Osteoblast (primary cell): Measurements from ENCODE around the gene IRF4. TPM values are rescaled to one million over a fixed set of nuclear protein-coding genes. Genes with fewer than 3 reads are reported as not detected.
A peak's percentile ranks its signal among the peaks of the same experiment; 100 is the strongest.

Experiments
- DNase-seq: peaks from one replicate; pipeline ENCODE4 v3.0.0; 2011; ENCODE audit warnings: low spot score, mixed read lengths; ENCODE audit not compliant: insufficient read length; ENCODE audit errors: missing footprints
- H2AFZ ChIP-seq: 2 replicates; pipeline ENCODE4 v1.6.0; 2011; ENCODE audit warnings: mild to moderate bottlenecking, low read length
- H3K27ac ChIP-seq: 2 replicates; pipeline ENCODE4 v1.5.1; 2011; ENCODE audit warnings: mild to moderate bottlenecking, low read depth, low read length, moderate library complexity
- H3K27me3 ChIP-seq: 2 replicates; pipeline ENCODE4 v1.6.0; 2012; ENCODE audit warnings: mild to moderate bottlenecking, control low read depth, inconsistent platforms, low read length, moderate library complexity; ENCODE audit not compliant: insufficient read depth
- H3K36me3 ChIP-seq: 2 replicates; pipeline ENCODE4 v1.5.1; 2011; ENCODE audit warnings: mild to moderate bottlenecking, low read length, control low read depth, moderate library complexity; ENCODE audit not compliant: insufficient read depth
- H3K4me1 ChIP-seq: 2 replicates; pipeline ENCODE4 v1.5.1; 2011; ENCODE audit warnings: mild to moderate bottlenecking, low read length, control low read depth, moderate library complexity; ENCODE audit not compliant: insufficient read depth
- H3K4me2 ChIP-seq: 2 replicates; pipeline ENCODE4 v1.6.0; 2011; ENCODE audit warnings: mild to moderate bottlenecking, low read length; ENCODE audit not compliant: insufficient read depth
- H3K4me3 ChIP-seq: fragments of 200-600 bp; sonication (generic); 3 replicates; pipeline ENCODE4 v1.5.1; 2012; ENCODE audit warnings: mild to moderate bottlenecking, low read length, inconsistent platforms; ENCODE audit not compliant: insufficient read depth
- H3K79me2 ChIP-seq: 2 replicates; pipeline ENCODE4 v1.6.0; 2012; ENCODE audit warnings: mild to moderate bottlenecking, low read length, control low read depth, inconsistent platforms; ENCODE audit not compliant: insufficient read depth
- H3K9me3 ChIP-seq: 2 replicates; pipeline ENCODE4 v1.5.1; 2011; ENCODE audit warnings: low read depth, low read length, control low read depth
- H4K20me1 ChIP-seq: 2 replicates; pipeline ENCODE4 v1.6.0; 2012; ENCODE audit warnings: mild to moderate bottlenecking, low read length, control low read depth; ENCODE audit not compliant: insufficient read depth
- total RNA-seq: library from RNA; depleted of rRNA; stranded (reverse); fragments of >200 nt; gene quantifications from 2 replicates; pipeline ENCODE4 v1.2.3, GENCODE V29; 2012
- TF ChIP-seq, protein P1 (sequence below): IDR thresholded peaks from 2 replicates; pipeline ENCODE4 v1.5.1; 2011; ENCODE audit warnings: mild to moderate bottlenecking, low read depth, low read length, moderate library complexity; ENCODE audit errors: extremely low read depth

The IRF4 gene
- total RNA-seq, 1 donor, result under 0.01 TPM

DNA sequence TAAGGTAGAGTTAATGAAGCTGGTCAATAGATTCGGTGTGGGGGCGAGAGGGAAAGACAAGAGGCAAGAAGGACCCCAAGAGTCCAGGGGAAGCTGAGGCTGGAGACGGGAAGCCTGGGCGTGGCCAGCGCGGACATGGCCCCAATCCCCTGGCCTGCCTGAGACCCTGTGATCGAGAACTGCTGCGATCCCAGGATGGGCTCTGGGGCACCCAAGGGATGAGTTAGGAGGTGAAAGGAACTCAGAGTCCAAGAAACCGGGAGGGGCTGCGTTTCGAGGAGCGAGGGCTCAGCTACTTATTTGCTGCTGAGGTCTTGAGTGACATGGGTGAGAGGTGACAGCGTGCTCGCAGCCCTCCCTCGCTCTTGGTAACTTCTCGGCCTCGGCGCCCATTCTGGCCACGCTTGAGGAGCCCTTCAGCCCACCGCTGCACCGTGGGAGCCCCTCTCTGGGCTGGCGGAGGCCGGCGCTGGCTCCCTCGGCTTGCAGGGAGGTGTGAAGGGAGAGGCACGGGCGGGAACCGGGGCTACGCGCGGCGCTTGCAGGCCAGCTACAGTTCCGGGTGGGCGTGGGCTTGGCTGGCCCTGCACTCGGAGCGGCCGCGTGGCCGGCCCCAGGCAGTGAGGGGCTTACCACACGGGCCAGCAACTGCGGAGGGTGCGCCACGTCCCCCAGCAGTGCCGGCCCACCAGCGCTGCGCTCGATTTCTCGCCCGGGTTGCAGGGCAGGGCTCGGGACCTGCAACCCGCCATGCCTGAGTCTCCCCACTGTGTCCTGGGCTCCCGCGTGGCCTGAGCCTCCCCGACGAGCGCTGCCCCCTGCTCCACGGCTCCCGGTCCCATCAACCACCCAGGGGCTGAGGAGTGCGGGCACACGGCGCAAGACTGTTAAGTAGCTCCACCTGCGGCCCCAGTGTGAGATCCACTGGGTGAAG lies 58.2 kb downstream of the IRF4 start:
- no peaks in the 10 kb centered on the region for H4K20me1 ChIP-seq
- peaks cover 14% of the 10 kb centered on the region for H3K4me1 ChIP-seq
- H3K79me2 ChIP-seq, result no peaks in the 10 kb centered on the region
- no peak overlapping the region for H3K27ac ChIP-seq
- H3K36me3 ChIP-seq, result no peaks in the 10 kb centered on the region
- no peak overlapping the region for H3K4me3 ChIP-seq
- peak; percentile 54 for DNase-seq
- H3K4me2 ChIP-seq, result no peak overlapping the region
- peaks cover 6% of the 10 kb centered on the region for H3K27me3 ChIP-seq
- no peaks in the 10 kb centered on the region for H3K9me3 ChIP-seq
- TF ChIP-seq, protein P1, sequence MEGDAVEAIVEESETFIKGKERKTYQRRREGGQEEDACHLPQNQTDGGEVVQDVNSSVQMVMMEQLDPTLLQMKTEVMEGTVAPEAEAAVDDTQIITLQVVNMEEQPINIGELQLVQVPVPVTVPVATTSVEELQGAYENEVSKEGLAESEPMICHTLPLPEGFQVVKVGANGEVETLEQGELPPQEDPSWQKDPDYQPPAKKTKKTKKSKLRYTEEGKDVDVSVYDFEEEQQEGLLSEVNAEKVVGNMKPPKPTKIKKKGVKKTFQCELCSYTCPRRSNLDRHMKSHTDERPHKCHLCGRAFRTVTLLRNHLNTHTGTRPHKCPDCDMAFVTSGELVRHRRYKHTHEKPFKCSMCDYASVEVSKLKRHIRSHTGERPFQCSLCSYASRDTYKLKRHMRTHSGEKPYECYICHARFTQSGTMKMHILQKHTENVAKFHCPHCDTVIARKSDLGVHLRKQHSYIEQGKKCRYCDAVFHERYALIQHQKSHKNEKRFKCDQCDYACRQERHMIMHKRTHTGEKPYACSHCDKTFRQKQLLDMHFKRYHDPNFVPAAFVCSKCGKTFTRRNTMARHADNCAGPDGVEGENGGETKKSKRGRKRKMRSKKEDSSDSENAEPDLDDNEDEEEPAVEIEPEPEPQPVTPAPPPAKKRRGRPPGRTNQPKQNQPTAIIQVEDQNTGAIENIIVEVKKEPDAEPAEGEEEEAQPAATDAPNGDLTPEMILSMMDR, result no peak
- H2AFZ ChIP-seq, result no peak overlapping the region

DNA sequence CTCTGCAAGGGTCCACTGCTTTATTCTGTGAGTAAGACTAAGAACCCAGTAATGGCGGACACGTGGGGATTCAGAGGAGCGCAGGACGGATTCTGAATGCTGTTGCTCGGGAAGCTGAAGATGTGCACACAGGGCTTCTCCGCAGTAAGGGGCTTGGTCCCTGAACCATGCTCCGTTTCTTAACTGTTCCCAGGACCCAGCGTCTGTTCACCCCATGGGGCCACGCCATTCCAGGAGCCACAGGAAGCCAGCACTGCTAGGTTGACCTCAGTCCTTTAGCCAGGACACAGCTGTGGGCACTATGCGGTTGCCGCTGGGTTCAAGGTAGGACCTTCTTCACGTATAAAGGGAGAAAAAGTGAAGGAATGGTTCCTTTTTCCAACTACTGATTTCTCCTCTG lies 59.8 kb downstream of the IRF4 start:
- Histone ChIP-seq H3K9me3 (no peaks in the 10 kb centered on the region), H2AFZ (no peak overlapping the region), H3K27ac (no peak overlapping the region), H3K4me1 (peaks cover 14% of the 10 kb centered on the region), H3K27me3 (peaks cover 6% of the 10 kb centered on the region), H3K4me2 (no peak overlapping the region), H3K36me3 (no peaks in the 10 kb centered on the region), H4K20me1 (no peaks in the 10 kb centered on the region), H3K79me2 (no peaks in the 10 kb centered on the region), H3K4me3 (no peak overlapping the region)
- TF ChIP-seq, protein P1, result no peak
- no peak for DNase-seq

DNA sequence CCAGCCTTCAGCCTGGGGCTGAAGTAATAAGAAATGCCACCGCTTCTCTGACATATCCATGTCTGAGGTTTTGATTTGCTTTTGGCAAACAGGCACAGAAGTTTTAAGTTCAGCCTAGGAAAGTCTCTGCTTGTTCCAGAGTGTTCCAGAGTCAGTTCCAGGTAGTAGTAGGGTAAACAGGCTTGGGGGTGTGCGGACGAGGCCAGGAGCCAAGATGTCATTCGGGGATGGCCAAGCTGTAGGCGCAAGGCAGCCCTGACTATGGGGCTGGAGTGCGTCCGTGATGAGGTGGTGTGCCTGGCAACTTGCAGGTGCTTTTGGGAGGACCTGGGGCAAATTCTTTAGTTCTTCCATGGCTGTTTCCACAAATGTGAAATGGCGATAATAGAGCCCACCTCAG lies 60.3 kb downstream of the IRF4 start:
- Histone ChIP-seq H3K9me3 (no peaks in the 10 kb centered on the region), H2AFZ (no peak overlapping the region), H3K4me2 (no peak overlapping the region), H3K4me1 (peaks cover 14% of the 10 kb centered on the region), H3K4me3 (no peak overlapping the region), H3K27ac (no peak overlapping the region), H4K20me1 (no peaks in the 10 kb centered on the region), H3K36me3 (no peaks in the 10 kb centered on the region), H3K79me2 (no peaks in the 10 kb centered on the region), H3K27me3 (peaks cover 6% of the 10 kb centered on the region)
- no peak for DNase-seq
- TF ChIP-seq, protein P1, result no peak

DNA sequence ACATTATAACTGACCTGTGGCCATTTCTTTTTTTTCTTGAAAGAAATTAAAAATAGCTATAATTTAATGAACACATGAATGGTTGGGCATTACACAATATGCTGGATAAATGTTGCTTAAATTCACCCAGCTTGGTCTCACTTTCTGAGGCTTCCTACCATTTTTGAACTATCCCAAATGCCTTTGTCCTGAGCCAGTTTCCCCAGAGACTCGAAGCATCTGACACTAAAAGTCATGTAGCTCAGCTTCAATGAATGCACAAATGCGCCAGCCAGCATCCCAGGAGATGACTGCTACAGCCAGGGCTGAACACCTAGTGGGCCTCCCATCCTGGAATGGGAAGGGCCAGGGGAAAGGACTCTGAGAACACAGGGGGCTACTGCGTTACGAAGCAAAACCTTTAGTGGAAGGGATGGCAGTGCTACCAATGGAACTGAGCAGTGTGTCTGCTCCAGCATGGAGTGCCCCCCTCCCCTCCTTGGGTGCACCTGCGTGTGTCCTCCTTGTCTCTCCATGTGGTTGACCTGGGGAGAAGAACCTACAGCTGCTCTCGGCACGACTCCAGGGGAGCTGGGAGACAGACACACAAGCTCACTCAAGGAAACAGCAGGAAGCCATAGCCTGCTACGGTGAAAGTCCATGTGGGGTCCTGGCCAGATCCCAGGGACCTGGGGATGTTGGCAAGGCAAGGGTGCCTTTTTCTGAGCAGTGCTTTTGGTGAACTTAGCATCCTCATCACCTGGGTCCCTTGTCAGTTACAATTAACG lies 60.9 kb downstream of the IRF4 start:
- no peak overlapping the region for H3K4me3 ChIP-seq
- peaks cover 6% of the 10 kb centered on the region for H3K27me3 ChIP-seq
- no peaks in the 10 kb centered on the region for H3K36me3 ChIP-seq
- DNase-seq, result no peak
- peak overlapping the region; percentile 23 for H3K4me2 ChIP-seq
- H3K9me3 ChIP-seq, result no peaks in the 10 kb centered on the region
- H2AFZ ChIP-seq, result peak overlapping the region; percentile 35
- H3K79me2 ChIP-seq, result no peaks in the 10 kb centered on the region
- H4K20me1 ChIP-seq, result no peaks in the 10 kb centered on the region
- TF ChIP-seq, protein P1, result no peak
- peaks cover 14% of the 10 kb centered on the region for H3K4me1 ChIP-seq
- no peak overlapping the region for H3K27ac ChIP-seq
